GM19193 (cell line): ENCODE results near the gene CBX5.

Experiments
- POLR2A ChIP-seq: IDR thresholded peaks from 4 replicates; pipeline ENCODE4 v1.6.1; 2011; ENCODE audit not compliant: insufficient read depth, insufficient read length; ENCODE audit errors: extremely low read depth

CBX5 gene

GRCh38 chr12:54280468-54281260 is 742 bp upstream of the CBX5 start, which contains the start of gene HNRNPA1:
TSS of gene HNRNPA1 (plus strand) at chr12:54280726. CDS start at chr12:54280808, 82 bp downstream.
- TF ChIP-seq POLR2A, result peak; percentile 99

- TF ChIP-seq POLR2A, result no peak
Observed at GRCh38 chr12:54279227-54279631, 693 bp downstream of the CBX5 start.

- peak; percentile 41 for TF ChIP-seq POLR2A
Observed at GRCh38 chr12:54277823-54278276, 2.1 kb downstream of the CBX5 start.

- TF ChIP-seq POLR2A, result no peak
Observed at GRCh38 chr12:54276368-54276767, 3.6 kb downstream of the CBX5 start.

GRCh38 chr12:54273981-54274380 is 5.9 kb downstream of the CBX5 start:
- TF ChIP-seq POLR2A, result no peak

GRCh38 chr12:54272214-54272613 is 7.7 kb downstream of the CBX5 start:
- TF ChIP-seq POLR2A, result no peak

GRCh38 chr12:54270345-54270744 is 9.6 kb downstream of the CBX5 start:
- TF ChIP-seq POLR2A, result no peak

GRCh38 chr12:54266852-54267251 is 13.1 kb downstream of the CBX5 start:
- TF ChIP-seq POLR2A, result no peak

- no peak for TF ChIP-seq POLR2A
Observed at GRCh38 chr12:54265364-54265812, 14.5 kb downstream of the CBX5 start.

- no peak for TF ChIP-seq POLR2A
Observed at GRCh38 chr12:54262403-54262925, 17.5 kb downstream of the CBX5 start.

- TF ChIP-seq POLR2A, result no peak
Observed at GRCh38 chr12:54261815-54262402, 18.0 kb downstream of the CBX5 start.

- no peak for TF ChIP-seq POLR2A
Observed at GRCh38 chr12:54259194-54260011, 20.5 kb downstream of the CBX5 start.

- no peak for TF ChIP-seq POLR2A
Observed at GRCh38 chr12:54258201-54258681, 21.7 kb downstream of the CBX5 start.

- no peak for TF ChIP-seq POLR2A
Observed at GRCh38 chr12:54257332-54257731, 22.6 kb downstream of the CBX5 start.

GRCh38 chr12:54253240-54253639 is 26.7 kb downstream of the CBX5 start:
- TF ChIP-seq POLR2A, result no peak
